HG03064 (cell line): ENCODE measurements around the gene PGM1.

Experiments
- ATAC-seq: cut with Tn5 transposase; IDR thresholded peaks from one replicate; pipeline ENCODE4 v1.9.1; 2021; ENCODE audit warnings: low read depth; ENCODE audit not compliant: unreplicated experiment

The PGM1 gene

GRCh38 chr1:63628607-63629006, 35.4 kb downstream of the PGM1 start:
- no peak for ATAC-seq

DNA sequence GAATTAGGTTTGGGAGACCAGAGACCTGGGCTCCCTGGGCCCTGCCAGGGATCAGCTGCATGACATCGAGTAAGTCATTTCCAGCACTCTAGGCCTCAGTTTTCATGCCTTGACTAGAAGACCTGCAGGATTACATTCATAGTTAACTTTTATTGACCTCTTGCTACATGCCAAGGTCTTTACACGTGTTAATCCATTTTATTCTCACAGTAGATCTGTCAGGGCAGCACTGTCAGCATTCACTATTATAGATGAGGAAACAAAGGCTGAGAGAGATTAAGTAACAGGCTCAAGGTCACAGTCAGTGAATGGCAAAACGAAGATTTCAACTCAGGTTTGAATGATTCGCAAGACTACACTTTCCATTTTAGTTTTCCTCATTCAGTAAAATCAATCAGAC, 37.0 kb downstream of the PGM1 start:
- no peak for ATAC-seq

DNA sequence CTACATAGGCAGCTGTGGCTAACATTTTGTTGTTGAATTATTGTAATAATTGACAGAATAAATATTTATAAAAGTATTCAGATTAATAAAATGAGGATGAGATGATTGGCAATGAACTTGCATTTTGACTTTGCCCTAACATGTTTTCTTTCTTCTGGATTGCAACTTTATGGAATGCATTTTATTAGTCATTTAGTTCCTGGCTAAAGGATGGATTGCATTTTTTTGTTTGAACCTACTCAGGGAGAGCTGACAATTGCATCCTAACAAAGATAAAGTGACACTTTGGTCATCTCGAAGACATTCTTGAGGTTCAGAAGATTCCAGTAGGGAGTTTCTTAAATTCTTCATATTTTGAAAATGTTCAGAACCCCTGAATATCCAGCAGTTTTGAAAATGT, 37.5 kb downstream of the PGM1 start:
- ATAC-seq = no peak

DNA sequence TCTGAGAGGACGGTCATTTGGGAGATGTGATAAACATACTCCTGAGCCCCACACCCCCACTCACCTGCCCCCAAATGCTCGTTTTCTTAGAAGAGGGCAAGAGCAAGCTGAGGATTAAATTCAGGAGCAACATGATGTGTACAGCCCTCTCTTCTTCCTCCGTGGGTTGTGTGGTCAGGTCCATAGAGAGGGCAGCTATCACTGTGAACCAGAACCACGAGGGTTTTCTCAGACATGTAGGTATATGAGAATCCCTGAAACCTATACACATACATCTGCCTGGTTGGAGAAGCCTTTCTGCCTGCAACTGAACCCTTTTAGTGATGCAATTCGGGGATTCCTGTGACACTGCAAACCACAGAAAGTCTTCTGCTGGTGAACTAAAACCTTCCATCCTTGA, 38.9 kb downstream of the PGM1 start:
- ATAC-seq = no peak

GRCh38 chr1:63633281-63633680, 40.1 kb downstream of the PGM1 start:
- ATAC-seq = no peak

DNA sequence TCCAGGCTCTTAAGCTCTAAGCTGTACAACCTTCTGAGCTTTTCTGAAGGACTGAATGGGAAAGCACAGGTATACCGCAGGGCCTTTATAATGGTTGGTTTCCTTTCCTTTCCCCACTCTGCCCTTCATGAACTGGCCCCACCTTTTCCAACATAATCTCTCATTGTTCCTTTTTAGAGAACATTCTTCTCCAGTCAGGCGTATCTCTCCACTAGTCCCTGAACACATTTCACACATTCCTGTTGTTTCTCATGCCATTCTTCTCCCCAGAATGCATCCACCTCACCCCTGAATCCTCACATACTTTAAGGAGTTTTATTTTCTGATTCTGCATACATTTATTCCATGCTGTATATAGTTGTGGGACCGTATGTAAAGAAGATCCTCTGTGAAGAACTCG, 41.3 kb downstream of the PGM1 start:
- no peak for ATAC-seq

DNA sequence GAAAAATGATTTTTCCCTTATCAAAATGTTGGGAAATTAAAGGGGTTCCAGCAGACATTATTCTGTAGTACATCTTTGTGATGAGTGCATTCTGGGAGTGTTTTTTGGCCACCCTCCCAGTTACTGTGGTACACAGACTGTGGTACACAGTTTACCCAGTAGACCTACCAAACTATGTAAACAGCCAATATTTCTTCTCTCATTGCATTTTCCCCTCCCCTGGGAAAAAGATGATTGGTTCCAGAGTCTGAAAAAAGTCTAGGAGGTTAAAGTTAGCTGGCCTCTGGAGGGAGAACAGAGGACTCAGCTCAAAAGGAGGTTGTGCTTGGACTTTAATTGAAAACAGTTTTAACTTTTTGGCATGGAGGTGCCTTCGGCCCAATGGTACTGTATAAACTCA, 42.5 kb downstream of the PGM1 start:
- ATAC-seq = no peak

DNA sequence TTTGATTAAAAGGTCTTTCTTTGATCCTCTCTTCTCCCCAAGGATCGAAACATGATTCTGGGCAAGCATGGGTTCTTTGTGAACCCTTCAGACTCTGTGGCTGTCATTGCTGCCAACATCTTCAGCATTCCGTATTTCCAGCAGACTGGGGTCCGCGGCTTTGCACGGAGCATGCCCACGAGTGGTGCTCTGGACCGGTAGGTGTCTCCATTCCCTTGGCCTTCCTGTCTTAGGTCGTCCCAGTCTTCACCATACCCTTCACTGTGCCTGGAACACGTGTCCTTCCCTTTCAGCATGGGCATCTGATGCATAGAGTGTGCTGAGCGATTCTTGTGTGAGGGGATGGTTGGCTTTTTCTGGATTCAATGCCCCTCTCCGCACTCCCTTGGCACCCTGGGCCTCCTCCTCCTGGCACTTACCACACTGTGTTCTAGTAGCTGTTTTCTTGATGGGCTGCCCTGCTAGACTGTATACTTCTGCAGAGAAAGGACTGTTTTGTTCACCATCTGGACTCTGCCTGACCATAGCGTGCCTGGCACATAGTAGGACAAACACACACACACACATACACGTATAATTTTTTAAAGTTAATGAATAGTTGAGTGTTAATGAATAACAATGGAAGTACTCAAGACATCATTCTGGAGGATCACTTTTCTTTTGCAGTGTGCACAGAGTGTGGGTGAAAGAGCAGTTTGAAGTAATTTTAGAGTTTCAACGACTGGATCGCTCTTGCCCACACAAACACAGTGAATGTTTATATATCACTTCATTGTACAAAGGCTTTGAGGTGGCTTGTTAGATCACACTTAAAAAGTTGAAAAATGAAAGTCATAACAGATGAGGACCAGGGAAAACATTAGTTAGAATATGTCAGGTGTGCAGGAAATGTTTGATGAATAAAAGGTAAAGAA, 43.2 kb downstream of the PGM1 start:
- ATAC-seq = no peak

GRCh38 chr1:63638471-63638870, 45.3 kb downstream of the PGM1 start:
- ATAC-seq = no peak

DNA sequence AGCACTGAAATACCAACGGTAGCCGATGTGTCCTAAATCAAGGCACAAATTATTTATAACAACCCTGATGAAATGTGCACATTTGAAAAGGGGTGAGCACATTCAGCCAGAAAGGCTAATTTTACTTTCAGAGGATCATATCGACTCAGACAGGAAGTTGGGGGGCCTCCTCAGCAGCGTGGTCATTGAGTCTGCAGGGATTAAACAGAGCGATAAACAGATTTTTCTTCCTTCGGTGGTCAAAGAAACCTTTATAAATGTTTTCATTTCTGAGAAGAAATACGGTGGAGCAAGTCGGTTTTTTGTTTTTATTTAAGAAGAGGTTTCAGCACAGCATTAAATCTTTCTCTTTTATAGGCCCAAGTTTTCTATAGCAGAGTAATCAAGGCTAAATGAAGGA, 45.7 kb downstream of the PGM1 start:
- ATAC-seq = no peak

GRCh38 chr1:63640633-63641567, 47.7 kb downstream of the PGM1 start:
- no peak for ATAC-seq

DNA sequence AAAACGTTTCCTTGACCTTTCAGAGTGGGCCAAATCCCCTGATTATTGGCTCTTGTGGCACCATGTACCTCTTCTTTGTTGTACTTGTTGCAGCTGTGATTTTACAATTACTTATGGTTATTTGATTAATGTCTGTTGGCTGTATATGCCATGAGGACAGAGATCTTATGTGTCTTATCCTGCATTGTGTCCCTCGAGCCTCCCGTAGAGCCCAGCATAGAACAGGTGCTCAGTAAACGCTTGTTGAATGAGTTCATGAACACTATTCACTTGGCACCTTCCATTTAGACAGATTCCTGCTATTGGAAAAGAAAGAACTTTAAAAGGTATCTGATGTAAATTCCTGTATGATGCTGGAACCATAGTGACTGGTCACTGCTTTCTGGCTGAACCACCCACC, 48.4 kb downstream of the PGM1 start:
- ATAC-seq = no peak

GRCh38 chr1:63642901-63643300, 49.7 kb downstream of the PGM1 start:
- ATAC-seq = no peak

DNA sequence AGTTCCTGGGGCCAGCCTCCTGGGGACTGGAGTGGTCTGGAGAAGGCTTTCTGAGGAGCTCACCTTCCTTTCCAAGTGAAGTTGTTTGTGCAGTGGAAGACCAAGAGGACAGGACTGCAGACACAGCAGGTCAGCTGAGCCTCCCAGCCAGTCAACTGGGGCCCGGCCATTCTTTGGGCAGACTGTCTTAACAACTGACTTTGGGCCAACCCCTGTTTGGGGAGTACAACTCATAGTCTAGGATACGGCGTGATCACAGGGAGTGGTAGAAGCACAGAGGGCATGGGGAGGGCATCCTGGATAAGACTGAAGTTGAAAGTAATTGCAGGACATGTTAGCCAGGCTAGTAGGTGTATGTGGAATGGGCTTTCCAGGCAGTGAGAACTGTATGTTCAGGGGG, 50.3 kb downstream of the PGM1 start:
- no peak for ATAC-seq

DNA sequence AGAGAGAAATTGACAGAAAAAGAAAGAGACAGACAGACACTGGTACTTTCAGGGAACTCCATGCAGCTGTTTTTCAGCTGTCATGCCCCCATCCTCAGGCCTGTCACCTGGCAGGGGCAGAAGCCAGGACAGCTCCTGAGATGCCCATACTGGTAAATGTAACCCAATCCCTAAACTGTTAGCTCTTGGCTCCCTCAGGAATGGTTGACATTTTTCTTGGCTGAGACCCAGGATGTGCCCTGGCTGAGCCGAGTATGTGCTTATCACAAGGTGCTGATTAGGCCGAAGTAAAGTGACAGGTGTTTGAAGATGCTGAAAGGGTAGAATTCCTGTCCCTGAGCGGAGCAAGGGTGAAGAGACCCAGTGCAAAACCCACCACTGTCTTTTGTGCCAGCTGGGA, 50.7 kb downstream of the PGM1 start:
- no peak for ATAC-seq

DNA sequence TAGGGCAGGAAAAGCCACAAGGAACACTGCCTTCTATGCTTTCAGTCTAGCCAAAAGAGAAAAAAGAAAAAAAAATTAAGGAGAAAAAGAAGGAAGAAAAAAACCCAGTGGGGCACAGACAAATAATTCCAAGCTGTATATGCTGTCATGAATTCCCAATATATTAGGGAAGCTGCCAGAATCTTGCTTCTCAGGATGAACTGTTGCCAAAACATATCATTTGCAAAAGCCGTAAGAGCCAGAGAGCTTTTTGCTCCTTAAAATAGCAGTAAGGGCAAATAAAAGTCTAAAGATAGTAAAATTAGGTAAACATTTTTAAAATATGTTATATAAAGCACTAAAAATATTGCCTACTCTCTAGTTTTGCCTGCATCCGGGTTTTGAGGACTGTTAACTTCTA, 52.1 kb downstream of the PGM1 start:
- ATAC-seq = no peak

- no peak for ATAC-seq
Measured at GRCh38 chr1:63648689-63649088, 55.5 kb downstream of the PGM1 start.

DNA sequence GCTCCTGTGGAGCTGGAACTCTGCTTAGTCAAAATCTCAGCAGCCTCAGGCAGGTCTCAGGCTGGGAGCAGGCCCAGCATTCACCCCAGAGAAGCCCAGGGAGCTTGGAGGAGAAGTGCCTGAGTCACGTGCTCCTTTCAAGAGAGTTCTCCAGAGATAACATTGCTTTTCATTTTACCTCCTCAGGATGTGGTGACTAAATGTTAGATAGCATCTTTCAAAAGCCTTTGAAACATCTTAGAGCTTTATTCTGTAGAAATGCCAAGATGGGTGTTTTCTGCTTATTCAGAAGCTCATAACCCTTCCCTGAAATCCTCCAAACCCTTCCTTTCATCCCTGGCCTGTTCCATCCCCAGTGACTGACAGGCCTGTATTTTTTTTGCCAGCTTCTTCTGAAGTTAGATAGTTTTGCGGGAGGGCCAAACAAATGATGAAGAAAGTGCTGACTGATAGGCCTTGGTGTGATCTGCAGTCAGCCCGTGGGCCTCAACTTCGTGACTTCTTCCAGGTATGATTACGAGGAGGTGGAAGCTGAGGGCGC, 58.0 kb downstream of the PGM1 start:
- ATAC-seq = no peak

- no peak for ATAC-seq
Measured at GRCh38 chr1:63653976-63654375, 60.8 kb downstream of the PGM1 start.

DNA sequence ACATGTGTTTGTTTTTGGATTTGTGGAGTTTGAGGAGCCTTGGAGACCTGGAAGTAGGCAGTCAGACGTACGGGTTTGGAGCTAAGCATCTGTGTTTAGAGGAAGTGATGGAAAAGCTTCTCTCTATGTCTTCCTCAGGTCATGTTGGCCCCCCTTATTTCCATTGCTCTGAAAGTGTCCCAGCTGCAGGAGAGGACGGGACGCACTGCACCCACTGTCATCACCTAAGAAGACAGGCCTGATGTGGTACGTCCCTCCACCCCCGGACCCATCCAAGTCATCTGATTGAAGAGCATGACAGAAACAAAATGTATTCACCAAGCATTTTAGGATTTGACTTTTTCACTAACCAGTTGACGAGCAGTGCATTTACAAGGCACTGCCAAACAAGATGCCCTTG, 66.2 kb downstream of the PGM1 start:
- no peak for ATAC-seq
